K562 (cell line): ENCODE results near the gene AQR. TPM values are rescaled to one million over a fixed set of nuclear protein-coding genes. Genes with fewer than 3 reads are reported as not detected.

Experiments
- ERF ChIP-seq: fragments of 450-650 bp; formaldehyde crosslinking; IDR thresholded peaks from 2 replicates; pipeline ENCODE4 v1.4.0; 2020; ENCODE audit warnings: mild to moderate bottlenecking, mixed read lengths
- HIVEP1 ChIP-seq: fragments of 250-450 bp; sonication (Bioruptor Pico); IDR thresholded peaks from 2 replicates; pipeline ENCODE4 v1.4.0; 2020; ENCODE audit warnings: mild to moderate bottlenecking
- KAT7 ChIP-seq: sonication (generic); formaldehyde crosslinking; IDR thresholded peaks from 2 replicates; pipeline ENCODE4 v1.8.0; 2022; ENCODE audit warnings: missing genetic modification reagents, mild to moderate bottlenecking, borderline replicate concordance
- MYNN ChIP-seq, 2 experiments: sonication (generic); formaldehyde crosslinking in 1 of 2; IDR thresholded peaks; 2 replicates each; pipeline versions ENCODE4 v1.5.0 to v1.6.1; 2016 to 2020; ENCODE audit warnings: antibody characterized with exemption in 1 of 2, missing genetic modification reagents in 1 of 2
- PRDM10 ChIP-seq: fragments of 450-650 bp; IDR thresholded peaks from 2 replicates; pipeline ENCODE4 v1.6.1; 2018; ENCODE audit not compliant: partially characterized antibody
- RUNX1 ChIP-seq: sonication (generic); IDR thresholded peaks from 2 replicates; pipeline ENCODE4 v1.6.1; 2016; ENCODE audit warnings: antibody characterized with exemption, low read depth
- SMARCE1 ChIP-seq: fragments of 450-650 bp; IDR thresholded peaks from 2 replicates; pipeline ENCODE4 v1.7.1; 2016; ENCODE audit warnings: mild to moderate bottlenecking
- ZNF282 ChIP-seq: sonication (generic); formaldehyde crosslinking; IDR thresholded peaks from 2 replicates; pipeline ENCODE4 v1.8.1; 2023; ENCODE audit warnings: missing genetic modification reagents
- ZNF311 ChIP-seq: fragments of 250-450 bp; sonication (Bioruptor Pico); IDR thresholded peaks from 2 replicates; pipeline ENCODE4 v1.4.0; 2020; ENCODE audit warnings: mild to moderate bottlenecking, moderate library complexity
- ZNF41 ChIP-seq: fragments of 250-450 bp; sonication (Bioruptor Pico); conservative IDR thresholded peaks from 2 replicates; pipeline ENCODE4 v1.4.0; 2020; ENCODE audit warnings: mild to moderate bottlenecking
- polyA plus RNA-seq, 8 experiments: library from polyadenylated mRNA; depleted of rRNA in 4 of 8; stranded (reverse) in 5 of 8; unstranded in 3 of 8; fragments of >200 nt; fragmentation: Nextera tagmentation in 2 of 8; fragmentation: Illumina TruSeq in 1 of 8; extraction: Ambion mirVana in 2 of 8; extraction: Trizol in 1 of 8; gene quantifications; 2 replicates each; pipeline versions ENCODE4 v1.2.1 to v1.2.3, GENCODE V29; 2011 to 2014; ENCODE audit warnings: inconsistent platforms in 1 of 8, missing spikeins in 1 of 8
- total RNA-seq, 7 experiments: library from RNA; depleted of rRNA in 6 of 7; stranded (reverse); fragments of >200 nt in 6 of 7; fragmentation: Illumina TruSeq in 2 of 7; extraction: Trizol in 2 of 7; gene quantifications; 2 replicates each; pipeline versions ENCODE4 v1.2.1 to v1.2.3, GENCODE V29; 2011 to 2021; ENCODE audit warnings: low replicate concordance in 1 of 7
- TF ChIP-seq, protein P1 (sequence below): fragments of 250-450 bp; sonication (Bioruptor Pico); IDR thresholded peaks from 2 replicates; pipeline ENCODE4 v1.5.0; 2021
- TF ChIP-seq, protein P2 (sequence below): fragments of 200-800 bp; sonication (Bioruptor generic); IDR thresholded peaks from 2 replicates; pipeline ENCODE4 v1.6.1; 2016; ENCODE audit warnings: missing genetic modification characterization, missing compliant biosample characterization
- TF ChIP-seq, protein P3 (sequence below): fragments of 250-450 bp; sonication (Bioruptor Pico); IDR thresholded peaks from 2 replicates; pipeline ENCODE4 v1.4.0; 2020; ENCODE audit warnings: mild to moderate bottlenecking

AQR gene
- total and polyA plus RNA-seq, 9 of the 15 experiments (the other 6 are each of a cell fraction or from before 2014, with no cell fraction given): 22.0 to 62.9 (median 39.3) TPM

- TF ChIP-seq, protein P1, sequence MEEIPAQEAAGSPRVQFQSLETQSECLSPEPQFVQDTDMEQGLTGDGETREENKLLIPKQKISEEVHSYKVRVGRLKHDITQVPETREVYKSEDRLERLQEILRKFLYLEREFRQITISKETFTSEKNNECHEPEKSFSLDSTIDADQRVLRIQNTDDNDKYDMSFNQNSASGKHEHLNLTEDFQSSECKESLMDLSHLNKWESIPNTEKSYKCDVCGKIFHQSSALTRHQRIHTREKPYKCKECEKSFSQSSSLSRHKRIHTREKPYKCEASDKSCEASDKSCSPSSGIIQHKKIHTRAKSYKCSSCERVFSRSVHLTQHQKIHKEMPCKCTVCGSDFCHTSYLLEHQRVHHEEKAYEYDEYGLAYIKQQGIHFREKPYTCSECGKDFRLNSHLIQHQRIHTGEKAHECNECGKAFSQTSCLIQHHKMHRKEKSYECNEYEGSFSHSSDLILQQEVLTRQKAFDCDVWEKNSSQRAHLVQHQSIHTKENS: no peak
- TF ChIP-seq ZNF311 (CRISPR knock-in tag): no peak
- TF ChIP-seq PRDM10: peak; percentile 96
- TF ChIP-seq, protein P2, sequence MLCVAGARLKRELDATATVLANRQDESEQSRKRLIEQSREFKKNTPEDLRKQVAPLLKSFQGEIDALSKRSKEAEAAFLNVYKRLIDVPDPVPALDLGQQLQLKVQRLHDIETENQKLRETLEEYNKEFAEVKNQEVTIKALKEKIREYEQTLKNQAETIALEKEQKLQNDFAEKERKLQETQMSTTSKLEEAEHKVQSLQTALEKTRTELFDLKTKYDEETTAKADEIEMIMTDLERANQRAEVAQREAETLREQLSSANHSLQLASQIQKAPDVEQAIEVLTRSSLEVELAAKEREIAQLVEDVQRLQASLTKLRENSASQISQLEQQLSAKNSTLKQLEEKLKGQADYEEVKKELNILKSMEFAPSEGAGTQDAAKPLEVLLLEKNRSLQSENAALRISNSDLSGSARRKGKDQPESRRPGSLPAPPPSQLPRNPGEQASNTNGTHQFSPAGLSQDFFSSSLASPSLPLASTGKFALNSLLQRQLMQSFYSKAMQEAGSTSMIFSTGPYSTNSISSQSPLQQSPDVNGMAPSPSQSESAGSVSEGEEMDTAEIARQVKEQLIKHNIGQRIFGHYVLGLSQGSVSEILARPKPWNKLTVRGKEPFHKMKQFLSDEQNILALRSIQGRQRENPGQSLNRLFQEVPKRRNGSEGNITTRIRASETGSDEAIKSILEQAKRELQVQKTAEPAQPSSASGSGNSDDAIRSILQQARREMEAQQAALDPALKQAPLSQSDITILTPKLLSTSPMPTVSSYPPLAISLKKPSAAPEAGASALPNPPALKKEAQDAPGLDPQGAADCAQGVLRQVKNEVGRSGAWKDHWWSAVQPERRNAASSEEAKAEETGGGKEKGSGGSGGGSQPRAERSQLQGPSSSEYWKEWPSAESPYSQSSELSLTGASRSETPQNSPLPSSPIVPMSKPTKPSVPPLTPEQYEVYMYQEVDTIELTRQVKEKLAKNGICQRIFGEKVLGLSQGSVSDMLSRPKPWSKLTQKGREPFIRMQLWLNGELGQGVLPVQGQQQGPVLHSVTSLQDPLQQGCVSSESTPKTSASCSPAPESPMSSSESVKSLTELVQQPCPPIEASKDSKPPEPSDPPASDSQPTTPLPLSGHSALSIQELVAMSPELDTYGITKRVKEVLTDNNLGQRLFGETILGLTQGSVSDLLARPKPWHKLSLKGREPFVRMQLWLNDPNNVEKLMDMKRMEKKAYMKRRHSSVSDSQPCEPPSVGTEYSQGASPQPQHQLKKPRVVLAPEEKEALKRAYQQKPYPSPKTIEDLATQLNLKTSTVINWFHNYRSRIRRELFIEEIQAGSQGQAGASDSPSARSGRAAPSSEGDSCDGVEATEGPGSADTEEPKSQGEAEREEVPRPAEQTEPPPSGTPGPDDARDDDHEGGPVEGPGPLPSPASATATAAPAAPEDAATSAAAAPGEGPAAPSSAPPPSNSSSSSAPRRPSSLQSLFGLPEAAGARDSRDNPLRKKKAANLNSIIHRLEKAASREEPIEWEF: no peak
- no peak for TF ChIP-seq RUNX1
- no peak for TF ChIP-seq MYNN (IDR thresholded peaks at IDR 0.05)
- TF ChIP-seq MYNN (CRISPR knock-in tag; IDR thresholded peaks at IDR 0.05): no peak
- TF ChIP-seq HIVEP1 (CRISPR knock-in tag): no peak
- TF ChIP-seq, protein P3, sequence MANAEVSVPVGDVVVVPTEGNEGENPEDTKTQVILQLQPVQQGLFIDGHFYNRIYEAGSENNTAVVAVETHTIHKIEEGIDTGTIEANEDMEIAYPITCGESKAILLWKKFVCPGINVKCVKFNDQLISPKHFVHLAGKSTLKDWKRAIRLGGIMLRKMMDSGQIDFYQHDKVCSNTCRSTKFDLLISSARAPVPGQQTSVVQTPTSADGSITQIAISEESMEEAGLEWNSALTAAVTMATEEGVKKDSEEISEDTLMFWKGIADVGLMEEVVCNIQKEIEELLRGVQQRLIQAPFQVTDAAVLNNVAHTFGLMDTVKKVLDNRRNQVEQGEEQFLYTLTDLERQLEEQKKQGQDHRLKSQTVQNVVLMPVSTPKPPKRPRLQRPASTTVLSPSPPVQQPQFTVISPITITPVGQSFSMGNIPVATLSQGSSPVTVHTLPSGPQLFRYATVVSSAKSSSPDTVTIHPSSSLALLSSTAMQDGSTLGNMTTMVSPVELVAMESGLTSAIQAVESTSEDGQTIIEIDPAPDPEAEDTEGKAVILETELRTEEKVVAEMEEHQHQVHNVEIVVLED (CRISPR knock-in tag): no peak
- TF ChIP-seq ZNF282 (CRISPR knock-in tag): no peak
- no peak for TF ChIP-seq SMARCE1
- TF ChIP-seq ERF (CRISPR knock-in tag): no peak
- no peak for TF ChIP-seq ZNF41
- no peak for TF ChIP-seq KAT7 (CRISPR knock-in tag)
These were observed 17.4 kb upstream of the AQR start (continued) for GRCh38 chr15:34986771-34987480.
